KMS-11 (cell line): ENCODE measurements around the gene TMEM59L.

Experiments
- H2AFZ ChIP-seq: fragments of 200-600 bp; sonication (generic); 2 replicates; pipeline ENCODE4 v1.6.1; 2016; ENCODE audit warnings: antibody characterized with exemption, mixed run types, low read depth
- H3K27ac ChIP-seq: fragments of 200-600 bp; sonication (generic); 2 replicates; pipeline ENCODE4 v1.6.1; 2016; ENCODE audit warnings: mild to moderate bottlenecking, mixed run types
- H3K27me3 ChIP-seq: fragments of 200-600 bp; sonication (generic); 2 replicates; pipeline ENCODE4 v1.6.1; 2017; ENCODE audit warnings: mild to moderate bottlenecking, low read depth, mixed run types, moderate library complexity; ENCODE audit not compliant: insufficient read depth
- H3K36me3 ChIP-seq: fragments of 200-600 bp; sonication (generic); 2 replicates; pipeline ENCODE4 v1.6.1; 2017; ENCODE audit warnings: mild to moderate bottlenecking, mixed run types; ENCODE audit not compliant: insufficient read depth
- H3K4me1 ChIP-seq: fragments of 200-600 bp; sonication (generic); 2 replicates; pipeline ENCODE4 v1.6.1; 2016; ENCODE audit warnings: mild to moderate bottlenecking, low read depth, mixed run types; ENCODE audit not compliant: poor library complexity, severe bottlenecking
- H3K4me2 ChIP-seq: fragments of 200-600 bp; sonication (generic); 2 replicates; pipeline ENCODE4 v1.7.0; 2016; ENCODE audit warnings: mild to moderate bottlenecking, mixed run types
- H3K4me3 ChIP-seq: fragments of 200-600 bp; sonication (generic); IDR thresholded peaks from 2 replicates; pipeline ENCODE4 v1.6.1; 2017; ENCODE audit warnings: low read depth, low read length, mixed read lengths; ENCODE audit not compliant: insufficient read depth
- H3K79me2 ChIP-seq: fragments of 200-600 bp; sonication (generic); 2 replicates; pipeline ENCODE4 v1.6.1; 2016; ENCODE audit warnings: low read depth, mixed run types; ENCODE audit not compliant: insufficient read depth
- H3K9ac ChIP-seq: fragments of 200-600 bp; sonication (generic); 2 replicates; pipeline ENCODE4 v1.6.1; 2016; ENCODE audit warnings: mild to moderate bottlenecking, mixed run types
- H4K20me1 ChIP-seq: fragments of 200-600 bp; sonication (generic); 2 replicates; pipeline ENCODE4 v1.6.1; 2016; ENCODE audit warnings: mild to moderate bottlenecking, mixed run types; ENCODE audit not compliant: insufficient read depth
- TF ChIP-seq, protein P1 (sequence below): fragments of 200-600 bp; sonication (generic); conservative IDR thresholded peaks from 2 replicates; pipeline ENCODE4 v1.6.1; 2017; ENCODE audit warnings: low read depth, mild to moderate bottlenecking, antibody characterized with exemption, low read length, moderate library complexity, mixed read lengths

TMEM59L gene

DNA sequence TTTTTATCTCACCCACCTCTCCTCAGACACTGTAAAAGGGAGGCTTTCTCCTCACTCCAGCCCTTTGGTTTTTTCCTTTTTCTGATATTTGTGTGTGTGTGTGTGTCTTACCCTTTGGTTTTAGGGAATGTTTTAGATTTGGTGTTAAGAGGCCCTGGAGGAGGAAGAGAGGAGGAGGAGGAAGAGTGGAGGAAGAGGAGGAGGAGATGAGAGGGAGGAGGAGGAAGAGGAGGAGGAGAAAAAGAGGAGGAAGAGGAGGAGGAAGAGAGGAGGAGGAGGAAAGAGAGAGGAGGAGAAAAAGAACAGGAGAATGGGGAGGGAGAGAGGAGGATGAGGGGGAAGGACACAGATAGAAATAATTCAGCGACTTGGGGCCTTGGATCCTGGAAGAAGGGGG lies 34.7 kb downstream of the TMEM59L start:
- TF ChIP-seq, protein P1, sequence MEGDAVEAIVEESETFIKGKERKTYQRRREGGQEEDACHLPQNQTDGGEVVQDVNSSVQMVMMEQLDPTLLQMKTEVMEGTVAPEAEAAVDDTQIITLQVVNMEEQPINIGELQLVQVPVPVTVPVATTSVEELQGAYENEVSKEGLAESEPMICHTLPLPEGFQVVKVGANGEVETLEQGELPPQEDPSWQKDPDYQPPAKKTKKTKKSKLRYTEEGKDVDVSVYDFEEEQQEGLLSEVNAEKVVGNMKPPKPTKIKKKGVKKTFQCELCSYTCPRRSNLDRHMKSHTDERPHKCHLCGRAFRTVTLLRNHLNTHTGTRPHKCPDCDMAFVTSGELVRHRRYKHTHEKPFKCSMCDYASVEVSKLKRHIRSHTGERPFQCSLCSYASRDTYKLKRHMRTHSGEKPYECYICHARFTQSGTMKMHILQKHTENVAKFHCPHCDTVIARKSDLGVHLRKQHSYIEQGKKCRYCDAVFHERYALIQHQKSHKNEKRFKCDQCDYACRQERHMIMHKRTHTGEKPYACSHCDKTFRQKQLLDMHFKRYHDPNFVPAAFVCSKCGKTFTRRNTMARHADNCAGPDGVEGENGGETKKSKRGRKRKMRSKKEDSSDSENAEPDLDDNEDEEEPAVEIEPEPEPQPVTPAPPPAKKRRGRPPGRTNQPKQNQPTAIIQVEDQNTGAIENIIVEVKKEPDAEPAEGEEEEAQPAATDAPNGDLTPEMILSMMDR: no peak
- H3K4me1 ChIP-seq: no peaks in the 10 kb centered on the region
- H3K27me3 ChIP-seq: no peaks in the 10 kb centered on the region

DNA sequence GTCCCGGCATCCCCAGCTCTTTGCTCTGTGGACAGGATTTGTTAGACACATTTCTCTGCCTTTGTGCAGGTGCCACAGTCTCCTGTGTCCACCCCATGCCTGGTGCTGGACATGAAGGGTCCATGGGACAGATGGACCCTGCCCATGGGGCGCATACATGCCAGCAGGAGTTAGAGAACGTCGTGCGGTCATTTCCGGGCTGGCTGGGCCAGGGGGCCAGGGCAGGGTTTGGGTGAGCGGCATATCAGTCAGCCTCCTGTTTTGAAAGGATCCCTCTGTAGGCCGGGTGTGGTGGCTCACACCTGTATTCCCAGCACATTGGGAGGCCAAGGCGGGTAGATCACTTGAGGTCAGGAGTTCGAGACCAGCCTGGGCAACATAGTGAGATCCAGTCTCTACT lies 35.1 kb downstream of the TMEM59L start:
- Histone ChIP-seq H3K4me1 (no peaks in the 10 kb centered on the region), H3K27ac (no peak overlapping the region), H4K20me1 (no peaks in the 10 kb centered on the region), H3K9ac (no peak overlapping the region), H3K4me3 (no peak overlapping the region), H3K4me2 (no peak overlapping the region), H3K36me3 (no peaks in the 10 kb centered on the region), H3K27me3 (no peaks in the 10 kb centered on the region), H3K79me2 (no peaks in the 10 kb centered on the region; the same call in 1 of the 2 replicates), H2AFZ (no peak overlapping the region)
- TF ChIP-seq, protein P1: no peak

More for the DNA sequence above, 34.7 kb downstream of the TMEM59L start:
- Histone ChIP-seq H4K20me1 (no peaks in the 10 kb centered on the region), H3K36me3 (no peaks in the 10 kb centered on the region), H3K27ac (no peak overlapping the region), H3K79me2 (no peaks in the 10 kb centered on the region; the same call in 1 of the 2 replicates), H3K4me3 (no peak overlapping the region), H3K4me2 (no peak overlapping the region), H2AFZ (no peak overlapping the region), H3K9ac (no peak overlapping the region)

DNA sequence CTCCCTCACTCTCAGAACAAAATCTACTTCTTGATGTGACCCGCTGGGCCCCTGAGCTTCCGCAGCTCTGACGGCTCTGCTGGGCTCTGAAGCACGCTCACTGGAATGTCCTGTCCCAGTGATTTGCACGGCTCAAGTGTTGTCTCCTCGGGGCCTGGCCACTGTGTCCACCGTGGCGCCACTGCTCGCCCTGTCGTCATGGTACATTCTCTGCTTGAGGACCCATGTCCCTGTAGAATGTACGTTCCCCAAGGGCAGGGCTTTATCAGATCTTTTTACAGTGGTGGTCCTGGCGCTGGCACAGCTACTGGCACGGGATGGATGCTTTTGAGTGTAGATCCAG lies 36.3 kb downstream of the TMEM59L start:
- Histone ChIP-seq H3K27ac (no peak overlapping the region), H3K4me2 (no peak overlapping the region), H2AFZ (no peak overlapping the region), H3K9ac (no peak overlapping the region), H3K4me1 (no peaks in the 10 kb centered on the region), H3K27me3 (no peaks in the 10 kb centered on the region), H4K20me1 (no peaks in the 10 kb centered on the region), H3K4me3 (no peak overlapping the region), H3K36me3 (no peaks in the 10 kb centered on the region), H3K79me2 (no peaks in the 10 kb centered on the region; the same call in 1 of the 2 replicates)
- TF ChIP-seq, protein P1: no peak

DNA sequence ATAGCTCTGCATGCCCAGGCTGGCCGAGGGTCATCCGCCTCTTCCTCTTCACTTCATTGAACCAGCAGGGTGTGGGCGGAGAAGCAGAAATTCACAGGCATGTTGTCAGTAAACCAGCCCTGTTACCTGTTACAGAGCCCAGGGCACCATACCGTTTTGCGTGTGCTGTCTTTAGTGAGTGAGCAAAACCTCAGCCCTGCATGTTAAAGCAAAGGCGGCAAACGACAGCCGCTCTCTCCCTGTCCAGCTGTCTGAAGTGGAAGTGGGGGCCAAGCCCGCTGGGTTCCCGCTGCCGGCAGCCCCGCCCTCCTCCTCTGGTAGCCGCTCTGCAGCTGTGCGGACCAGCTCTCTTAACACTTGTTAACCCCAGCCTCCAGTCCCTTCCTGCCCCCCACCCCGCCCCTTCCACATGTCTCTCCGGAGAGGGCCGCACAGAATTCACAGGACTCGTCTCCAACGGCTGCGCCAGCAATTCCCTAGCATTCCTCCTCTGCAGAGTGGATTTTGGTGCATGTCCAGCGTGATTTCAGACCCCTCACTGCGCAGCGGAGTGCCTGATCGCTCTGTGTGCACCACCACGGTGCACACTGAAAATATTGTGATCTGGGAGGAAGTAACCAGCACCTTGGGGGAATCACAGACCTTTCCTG lies 36.8 kb downstream of the TMEM59L start:
- no peak overlapping the region for H3K4me3 ChIP-seq
- no peaks in the 10 kb centered on the region for H3K4me1 ChIP-seq
- H3K4me2 ChIP-seq: no peak overlapping the region
- no peaks in the 10 kb centered on the region for H3K27me3 ChIP-seq
- H3K27ac ChIP-seq: no peak overlapping the region
- no peaks in the 10 kb centered on the region for H3K36me3 ChIP-seq
- no peaks in the 10 kb centered on the region for H4K20me1 ChIP-seq
- no peak overlapping the region for H3K9ac ChIP-seq
- TF ChIP-seq, protein P1: no peak
- no peaks in the 10 kb centered on the region; the same call in 1 of the 2 replicates for H3K79me2 ChIP-seq
- H2AFZ ChIP-seq: no peak overlapping the region
